Activated CD4-positive, alpha-beta T cell treated with anti-CD3 and anti-CD28 coated beads for 1 hour (primary cell): ENCODE measurements around the gene SELP.

Experiments
- DNase-seq: peaks from one replicate; pipeline ENCODE4 v3.0.0-alpha.2; 2020

The SELP gene

GRCh38 chr1:169572187-169572586, 57.7 kb downstream of the SELP start:
- no peak for DNase-seq

- DNase-seq, result no peak
These were observed 58.5 kb downstream of the SELP start for GRCh38 chr1:169571450-169571849.

GRCh38 chr1:169570172-169570574, 59.8 kb downstream of the SELP start:
- no peak for DNase-seq

- no peak for DNase-seq
These were observed 61.4 kb downstream of the SELP start for GRCh38 chr1:169568497-169568896.

- DNase-seq, result no peak
These were observed 64.3 kb downstream of the SELP start for GRCh38 chr1:169565335-169566271.

- DNase-seq, result no peak
These were observed 66.3 kb downstream of the SELP start for GRCh38 chr1:169563650-169564049.

GRCh38 chr1:169563019-169563615, 66.8 kb downstream of the SELP start:
- DNase-seq, result no peak

GRCh38 chr1:169561692-169562091, 68.2 kb downstream of the SELP start:
- no peak for DNase-seq

- no peak for DNase-seq
These were observed 72.8 kb downstream of the SELP start for GRCh38 chr1:169557131-169557530.

- DNase-seq, result no peak
These were observed 79.6 kb downstream of the SELP start for GRCh38 chr1:169550294-169550693.

GRCh38 chr1:169548282-169548681, 81.6 kb downstream of the SELP start:
- no peak for DNase-seq

- peak; percentile 21 for DNase-seq
These were observed 83.6 kb downstream of the SELP start for GRCh38 chr1:169546087-169546995.

- no peak for DNase-seq
These were observed 84.5 kb downstream of the SELP start for GRCh38 chr1:169545472-169545871.

- DNase-seq, result no peak
These were observed 90.7 kb downstream of the SELP start for GRCh38 chr1:169538998-169539871.
